ENCODE measurements around the gene SYNDIG1L.
A peak's percentile ranks its signal among the peaks of the same experiment; 100 is the strongest.

Gene SYNDIG1L

GRCh38 chr14:74427651-74428050, 1.6 kb upstream of the SYNDIG1L start:
- TF ChIP-seq POLR2AphosphoS5 (IDR thresholded peaks at IDR 0.05; ENCODE audit: low read depth) (no peak), GABPA (IDR thresholded peaks at IDR 0.05; ENCODE audit: low read depth) (no peak), CTCF (IDR thresholded peaks at IDR 0.05; ENCODE audit: insufficient read depth, low read length) (no peak), SPI1 (IDR thresholded peaks at IDR 0.05; ENCODE audit: borderline replicate concordance, low read depth) (no peak), REST (IDR thresholded peaks at IDR 0.05; ENCODE audit: insufficient replicate concordance, low read depth) (no peak)
- no peak for DNase-seq (ENCODE audit: low read depth in 1 of 2, low spot score in 1 of 2)
- H3K27me3 ChIP-seq (ENCODE audit: insufficient read depth, poor library complexity, severe bottlenecking), result no peaks in the 10 kb centered on the region
- no peak overlapping the region for H3K27ac ChIP-seq (replicated peaks)
- H3K4me3 ChIP-seq (replicated peaks; ENCODE audit: insufficient read depth, low read length), result no peak overlapping the region

- H3K27ac ChIP-seq (replicated peaks), result no peak overlapping the region
- no peak for DNase-seq (ENCODE audit: low read depth in 1 of 2, low spot score in 1 of 2)
- no peak overlapping the region for H3K4me3 ChIP-seq (replicated peaks; ENCODE audit: insufficient read depth, low read length)
- TF ChIP-seq SPI1 (IDR thresholded peaks at IDR 0.05; ENCODE audit: borderline replicate concordance, low read depth) (no peak), POLR2AphosphoS5 (IDR thresholded peaks at IDR 0.05; ENCODE audit: low read depth) (no peak), GABPA (IDR thresholded peaks at IDR 0.05; ENCODE audit: low read depth) (no peak), REST (IDR thresholded peaks at IDR 0.05; ENCODE audit: insufficient replicate concordance, low read depth) (peak; percentile 90)
- no peaks in the 10 kb centered on the region for H3K27me3 ChIP-seq (ENCODE audit: insufficient read depth, poor library complexity, severe bottlenecking)
These were observed 347 bp downstream of the SYNDIG1L start for GRCh38 chr14:74425525-74426201.

- Histone ChIP-seq H3K27ac (replicated peaks) (no peak overlapping the region), H3K4me3 (replicated peaks; ENCODE audit: insufficient read depth, low read length) (no peak overlapping the region), H3K27me3 (ENCODE audit: insufficient read depth, poor library complexity, severe bottlenecking) (no peaks in the 10 kb centered on the region)
- TF ChIP-seq REST (IDR thresholded peaks at IDR 0.05; ENCODE audit: insufficient replicate concordance, low read depth), result no peak
- TF ChIP-seq SPI1 (IDR thresholded peaks at IDR 0.05; ENCODE audit: borderline replicate concordance, low read depth), result no peak
- TF ChIP-seq CTCF (IDR thresholded peaks at IDR 0.05; ENCODE audit: insufficient read depth, low read length), result no peak
- no peak for TF ChIP-seq GABPA (IDR thresholded peaks at IDR 0.05; ENCODE audit: low read depth)
- no peak for TF ChIP-seq POLR2AphosphoS5 (IDR thresholded peaks at IDR 0.05; ENCODE audit: low read depth)
- no peak for DNase-seq (ENCODE audit: low read depth in 1 of 2, low spot score in 1 of 2)
These were observed 1.4 kb downstream of the SYNDIG1L start for GRCh38 chr14:74424606-74425005.

Data from HL-60 (cell line).